Effector memory CD8-positive, alpha-beta T cell (primary cell): ENCODE results near the gene ATG5.

Source experiments
- ATAC-seq: fragments of 150-1000 bp; cut with Tn5 transposase; replicated peaks from 2 replicates; pipeline ENCODE4 v1.10.0; 2021; ENCODE audit warnings: mild to moderate bottlenecking, moderate library complexity
- DNase-seq, 3 experiments: peaks; one replicate each; pipeline ENCODE4 v3.0.0; 2021
- H3K27ac Mint-ChIP-seq, 2 donors: one replicate each; pipeline ENCODE4 v1.8.0; 2022; ENCODE audit warnings: mild to moderate bottlenecking in 2 of 2, mixed read lengths in 2 of 2, moderate library complexity in 2 of 2
- H3K27me3 Mint-ChIP-seq, 2 donors: one replicate each; pipeline ENCODE4 v1.8.0; 2022; ENCODE audit warnings: mixed read lengths in 2 of 2
- H3K36me3 Mint-ChIP-seq: one replicate; pipeline ENCODE4 v1.8.0; 2022; ENCODE audit warnings: mild to moderate bottlenecking, moderate library complexity, mixed read lengths; ENCODE audit not compliant: insufficient read depth
- H3K4me1 Mint-ChIP-seq, 2 donors: one replicate each; pipeline ENCODE4 v1.8.0; 2022; ENCODE audit warnings: low read depth in 2 of 2, mixed read lengths in 2 of 2
- H3K4me3 Mint-ChIP-seq, 2 donors: one replicate each; pipeline ENCODE4 v1.8.0; 2022; ENCODE audit warnings: mild to moderate bottlenecking in 2 of 2, mixed read lengths in 2 of 2, moderate library complexity in 2 of 2
- H3K9me3 Mint-ChIP-seq, 2 donors: one replicate each; pipeline ENCODE4 v1.8.0; 2022; ENCODE audit warnings: mixed read lengths in 2 of 2

ATG5 gene

GRCh38 chr6:106339334-106340029 is 13.9 kb upstream of the ATG5 start:
- DNase-seq (peak; percentile 20 to 36 (median 27)), ATAC-seq (peak; percentile 83)
- H3K4me3 Mint-ChIP-seq: peak overlapping the region in 1 of 2 donors; percentile 20
- H3K4me1 Mint-ChIP-seq: peaks cover 5 to 6% of the 10 kb centered on the region in 2 donors
- H3K36me3 Mint-ChIP-seq: no peaks in the 10 kb centered on the region
- peaks cover 21 to 41% of the 10 kb centered on the region in 2 donors for H3K27me3 Mint-ChIP-seq
- no peak overlapping the region for H3K27ac Mint-ChIP-seq
- no peaks in the 10 kb centered on the region for H3K9me3 Mint-ChIP-seq

- no peaks in the 10 kb centered on the region for H3K9me3 Mint-ChIP-seq
- peaks cover 5 to 6% of the 10 kb centered on the region in 2 donors for H3K4me1 Mint-ChIP-seq
- ATAC-seq: peak; percentile 87
- peaks cover 29 to 52% of the 10 kb centered on the region in 2 donors for H3K27me3 Mint-ChIP-seq
- no peaks in the 10 kb centered on the region for H3K36me3 Mint-ChIP-seq
- H3K27ac Mint-ChIP-seq: no peak overlapping the region
- peak; percentile 44 to 48 (median 46) for DNase-seq
- H3K4me3 Mint-ChIP-seq: no peak overlapping the region
Observed at GRCh38 chr6:106334646-106335448, 9.3 kb upstream of the ATG5 start.

DNA sequence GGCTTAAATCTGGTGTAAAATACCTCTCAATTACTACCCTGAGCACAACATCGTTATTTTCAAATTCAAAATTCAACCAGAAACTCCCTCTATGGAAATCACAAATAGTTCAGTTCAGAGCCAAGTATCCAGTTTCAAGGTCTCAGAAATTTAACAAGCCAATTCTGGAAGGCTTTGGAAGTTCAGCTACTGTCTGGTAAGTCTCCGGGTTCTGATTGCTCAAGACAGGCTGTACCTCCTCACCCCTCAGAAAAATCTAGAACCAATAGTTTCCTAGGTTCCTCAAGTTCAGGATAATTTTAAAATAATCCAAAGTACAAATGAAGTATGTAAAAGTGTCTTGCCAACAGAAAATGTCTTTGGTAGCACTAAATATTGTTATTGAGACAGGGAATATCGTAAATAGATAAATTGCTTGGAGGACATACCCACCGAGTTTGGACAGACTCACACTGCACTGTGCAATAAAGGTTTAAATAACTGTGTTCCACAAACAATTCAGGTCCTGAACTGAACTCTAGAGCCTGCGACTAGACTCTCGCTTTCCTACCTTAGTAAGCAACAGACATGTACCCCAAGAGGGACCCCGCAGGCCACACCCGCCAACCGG is 729 bp downstream of the ATG5 start:
- Mint-ChIP-seq H3K27ac (peak overlapping the region; percentile 99 to 100), H3K27me3 (peaks cover 11 to 19% of the 10 kb centered on the region in 2 donors), H3K36me3 (peaks cover 17% of the 10 kb centered on the region), H3K4me1 (peaks cover 26 to 51% of the 10 kb centered on the region in 2 donors), H3K4me3 (peak overlapping the region; percentile 98 to 100), H3K9me3 (no peaks in the 10 kb centered on the region)
- ATAC-seq (no peak), DNase-seq (no peak)

GRCh38 chr6:106321940-106322339 is 3.6 kb downstream of the ATG5 start:
- Mint-ChIP-seq H3K4me1 (peaks cover 35 to 67% of the 10 kb centered on the region in 2 donors), H3K27ac (peak overlapping the region in 1 of 2 donors; percentile 49), H3K36me3 (peaks cover 17% of the 10 kb centered on the region), H3K9me3 (no peaks in the 10 kb centered on the region), H3K27me3 (no peaks in the 10 kb centered on the region), H3K4me3 (no peak overlapping the region)
- DNase-seq: no peak
- ATAC-seq: no peak

GRCh38 chr6:106318851-106319250 is 6.7 kb downstream of the ATG5 start:
- no peaks in the 10 kb centered on the region for H3K27me3 Mint-ChIP-seq
- DNase-seq: no peak
- H3K4me3 Mint-ChIP-seq: no peak overlapping the region
- H3K27ac Mint-ChIP-seq: no peak overlapping the region
- peaks cover 16% of the 10 kb centered on the region for H3K36me3 Mint-ChIP-seq
- no peak for ATAC-seq
- H3K4me1 Mint-ChIP-seq: peaks cover 29 to 60% of the 10 kb centered on the region in 2 donors
- H3K9me3 Mint-ChIP-seq: no peaks in the 10 kb centered on the region

DNA sequence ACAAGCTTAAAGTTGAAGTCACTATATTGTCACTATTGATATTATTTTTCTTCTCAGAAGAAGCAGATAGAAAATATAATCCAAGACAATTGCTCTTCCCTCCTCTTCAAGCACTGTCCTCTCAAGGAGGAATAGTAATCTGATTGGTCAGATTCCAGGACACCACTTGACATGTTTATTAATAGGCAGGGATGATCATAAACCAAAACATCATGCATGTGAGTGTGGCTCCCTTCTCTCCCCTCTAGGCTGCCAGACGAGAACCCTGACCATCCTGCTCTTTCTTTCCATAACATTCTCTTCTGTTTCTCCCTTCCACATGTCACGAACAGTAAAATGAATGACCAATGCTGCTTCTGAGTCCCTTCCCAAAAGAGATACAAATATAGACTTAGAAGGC is 7.5 kb downstream of the ATG5 start:
- H3K27me3 Mint-ChIP-seq: no peaks in the 10 kb centered on the region
- no peak overlapping the region for H3K27ac Mint-ChIP-seq
- H3K4me3 Mint-ChIP-seq: no peak overlapping the region

DNA sequence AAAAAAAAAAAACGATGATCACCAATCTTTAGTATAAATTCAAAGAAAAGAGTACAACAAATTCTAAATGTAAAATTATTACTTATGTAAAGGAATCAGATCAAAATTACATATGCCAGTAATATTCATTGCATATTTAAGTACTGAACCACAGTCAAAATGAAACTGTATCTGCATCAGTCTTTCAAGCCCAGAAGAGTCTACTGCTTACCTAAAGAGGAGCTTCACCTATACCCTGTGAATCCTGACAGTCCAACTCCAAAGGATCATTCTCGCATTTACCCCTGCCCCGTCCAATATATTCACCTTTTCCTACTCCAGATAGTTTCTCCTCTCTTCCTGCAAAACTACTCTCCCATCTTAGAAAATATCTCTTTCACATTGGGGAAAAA is 9.2 kb downstream of the ATG5 start:
- H3K4me1 Mint-ChIP-seq: peaks cover 32 to 59% of the 10 kb centered on the region in 2 donors
- DNase-seq (no peak), ATAC-seq (no peak)
- peaks cover 13% of the 10 kb centered on the region for H3K36me3 Mint-ChIP-seq
- H3K27ac Mint-ChIP-seq: peak overlapping the region; percentile 0 to 33
- no peaks in the 10 kb centered on the region for H3K27me3 Mint-ChIP-seq
- peak overlapping the region in 1 of 2 donors; percentile 5 for H3K4me3 Mint-ChIP-seq
- H3K9me3 Mint-ChIP-seq: no peaks in the 10 kb centered on the region

More for the DNA sequence above, 7.5 kb downstream of the ATG5 start:
- DNase-seq (no peak), ATAC-seq (no peak)
- Mint-ChIP-seq H3K4me1 (peaks cover 26 to 59% of the 10 kb centered on the region in 2 donors), H3K9me3 (no peaks in the 10 kb centered on the region), H3K36me3 (peaks cover 16% of the 10 kb centered on the region)

GRCh38 chr6:106315765-106316374 is 9.7 kb downstream of the ATG5 start:
- DNase-seq: no peak
- H3K9me3 Mint-ChIP-seq: no peaks in the 10 kb centered on the region
- H3K4me1 Mint-ChIP-seq: peaks cover 36 to 59% of the 10 kb centered on the region in 2 donors
- H3K36me3 Mint-ChIP-seq: peaks cover 15% of the 10 kb centered on the region
- H3K4me3 Mint-ChIP-seq: peak overlapping the region in 1 of 2 donors; percentile 5
- H3K27ac Mint-ChIP-seq: peak overlapping the region; percentile 0 to 33
- H3K27me3 Mint-ChIP-seq: no peaks in the 10 kb centered on the region
- ATAC-seq: no peak

DNA sequence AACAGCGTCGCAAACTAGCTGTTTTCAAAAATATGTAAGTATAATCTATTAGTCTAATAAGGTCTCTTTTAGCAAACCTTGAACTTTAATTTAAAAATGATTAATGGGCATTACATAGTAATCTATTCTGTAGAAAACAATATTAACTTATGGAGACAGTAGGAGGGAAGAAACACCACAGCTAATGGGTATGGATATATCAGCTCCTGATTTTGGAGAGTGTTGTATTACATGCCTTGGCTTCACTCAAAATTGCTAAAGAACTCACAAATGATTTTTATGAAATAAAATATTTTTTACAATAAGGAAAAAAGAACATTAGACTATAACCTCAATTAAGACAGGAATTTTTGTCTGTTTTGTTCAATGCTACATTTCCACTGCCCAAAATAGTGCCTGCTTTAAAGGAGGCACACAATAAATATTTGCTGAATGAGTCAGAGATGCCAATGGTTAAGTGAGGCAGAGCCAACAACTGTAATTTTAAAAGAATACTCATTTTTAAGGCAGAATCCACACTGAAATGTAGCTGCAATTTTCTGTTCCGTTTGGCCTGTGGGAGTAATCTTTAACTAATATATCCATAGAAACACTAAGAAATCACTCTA is 15.7 kb downstream of the ATG5 start:
- Mint-ChIP-seq H3K9me3 (no peaks in the 10 kb centered on the region), H3K27me3 (no peaks in the 10 kb centered on the region), H3K36me3 (peaks cover 32% of the 10 kb centered on the region), H3K4me1 (peaks cover 27 to 46% of the 10 kb centered on the region in 2 donors), H3K4me3 (no peak overlapping the region), H3K27ac (no peak overlapping the region)
- no peak for ATAC-seq
- no peak for DNase-seq

DNA sequence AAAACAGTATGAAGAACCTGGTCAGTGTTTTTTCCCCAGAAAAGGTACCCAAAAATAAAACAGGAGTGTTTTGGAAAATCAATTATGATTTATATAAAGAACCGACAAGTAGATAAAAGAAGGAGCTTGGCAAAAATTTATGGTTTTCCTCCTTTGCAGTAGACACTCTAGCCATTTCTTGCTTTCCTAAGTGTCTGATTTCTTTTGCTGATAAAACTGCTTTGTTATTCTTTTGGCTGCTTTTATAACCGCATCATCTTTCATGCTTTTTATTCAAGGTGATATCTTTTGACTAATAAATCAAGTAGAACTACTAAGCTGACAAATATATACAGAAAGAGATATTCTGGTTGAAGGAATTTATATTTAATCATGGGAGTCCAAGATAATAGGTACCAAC is 16.6 kb downstream of the ATG5 start:
- no peaks in the 10 kb centered on the region for H3K9me3 Mint-ChIP-seq
- ATAC-seq (no peak), DNase-seq (no peak)
- H3K4me3 Mint-ChIP-seq: no peak overlapping the region
- H3K4me1 Mint-ChIP-seq: peaks cover 29 to 46% of the 10 kb centered on the region in 2 donors
- peaks cover 25% of the 10 kb centered on the region for H3K36me3 Mint-ChIP-seq
- no peak overlapping the region for H3K27ac Mint-ChIP-seq
- no peaks in the 10 kb centered on the region for H3K27me3 Mint-ChIP-seq

DNA sequence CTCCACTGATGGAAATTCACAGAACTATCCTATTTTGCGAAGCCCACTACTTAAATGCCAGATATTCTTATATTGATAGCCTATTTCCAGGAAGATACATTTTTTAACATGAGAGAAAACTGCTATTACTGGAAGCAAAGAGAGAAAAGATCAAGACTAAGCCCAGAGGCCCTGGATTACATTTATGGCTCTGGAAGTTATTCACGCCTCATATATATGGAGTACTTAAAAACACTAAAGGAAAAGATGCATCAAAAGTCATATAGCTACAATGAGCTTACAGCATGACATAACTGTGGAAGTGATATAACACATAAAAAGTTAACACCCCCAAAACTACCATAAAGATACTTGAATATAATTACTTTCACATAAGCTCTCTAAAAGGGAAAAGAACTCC is 19.8 kb downstream of the ATG5 start:
- H3K4me1 Mint-ChIP-seq: peaks cover 11 to 29% of the 10 kb centered on the region in 2 donors
- ATAC-seq (no peak), DNase-seq (no peak)
- H3K36me3 Mint-ChIP-seq: peaks cover 19% of the 10 kb centered on the region
- no peak overlapping the region for H3K4me3 Mint-ChIP-seq
- no peaks in the 10 kb centered on the region for H3K9me3 Mint-ChIP-seq
- peak overlapping the region in 1 of 2 donors; percentile 3 for H3K27ac Mint-ChIP-seq
- H3K27me3 Mint-ChIP-seq: no peaks in the 10 kb centered on the region

DNA sequence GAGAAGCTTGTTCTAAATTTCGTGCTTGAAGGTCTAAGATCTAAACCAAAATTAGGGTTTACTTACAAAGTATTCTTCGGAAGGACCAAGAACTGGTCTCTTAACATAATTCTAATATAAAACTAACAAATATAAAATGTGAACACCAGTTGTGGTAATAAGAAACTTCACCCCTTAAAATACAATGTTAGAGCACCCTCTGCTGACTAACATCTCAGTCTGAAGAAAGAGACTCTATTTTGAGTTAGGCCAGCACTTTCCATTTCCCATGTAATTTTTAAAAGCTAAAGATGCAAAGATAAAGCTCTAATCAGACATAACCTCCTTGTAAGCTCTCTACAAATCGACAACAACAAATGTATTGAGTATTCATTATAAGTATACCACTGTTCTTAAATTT is 24.6 kb downstream of the ATG5 start:
- Mint-ChIP-seq H3K4me1 (peaks cover 11 to 25% of the 10 kb centered on the region in 2 donors), H3K36me3 (no peaks in the 10 kb centered on the region), H3K27ac (no peak overlapping the region), H3K9me3 (no peaks in the 10 kb centered on the region), H3K4me3 (no peak overlapping the region), H3K27me3 (no peaks in the 10 kb centered on the region)
- no peak for ATAC-seq
- DNase-seq: no peak
